ENCODE data around the gene KDELR3. TPM values are rescaled to one million over a fixed set of nuclear protein-coding genes. Genes with fewer than 3 reads are reported as not detected.
A peak's percentile ranks its signal among the peaks of the same experiment; 100 is the strongest.

KDELR3 gene
- total and polyA plus RNA-seq, 2 donors (not counting 3 experiments of a cell fraction or from before 2014, with no cell fraction given): 28.6 to 61.3 TPM

DNA sequence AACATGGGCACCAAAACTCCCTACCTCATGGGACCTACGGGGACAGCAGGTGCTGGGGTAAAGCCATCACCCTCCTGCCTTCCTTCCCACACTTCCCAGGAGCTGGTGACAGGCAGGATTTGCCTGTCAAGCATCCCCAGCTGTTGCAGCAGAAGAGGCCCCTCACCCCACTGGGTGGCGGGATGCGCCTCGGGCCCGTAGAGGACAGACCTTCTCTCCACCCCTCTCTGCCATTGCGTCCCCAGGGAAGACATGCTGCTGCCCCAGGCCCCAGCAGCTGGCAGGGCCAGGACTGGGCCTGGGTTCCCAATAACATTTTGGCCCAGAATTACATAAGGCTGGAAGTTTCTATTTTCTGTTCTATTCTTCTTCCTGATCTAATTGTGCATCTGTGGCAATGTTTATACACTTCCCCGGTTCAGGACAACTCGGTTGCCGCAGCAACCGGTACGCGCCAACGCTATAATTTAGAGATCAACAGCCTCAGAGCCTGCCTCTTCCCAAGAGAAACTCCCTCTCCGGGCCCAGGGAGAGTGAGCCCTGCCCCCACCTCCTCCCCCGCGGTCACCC, 38.3 kb upstream of the KDELR3 start:
- Histone ChIP-seq H4K20me1 (replicated peaks; ENCODE audit: control insufficient read depth, extremely low read depth, insufficient read depth, low read length) (no peaks in the 10 kb centered on the region), H3K27ac (ENCODE audit: insufficient read depth, low read depth, low read length) (no peak overlapping the region), H3K4me1 (ENCODE audit: control insufficient read depth, extremely low read depth, insufficient read depth, low read length) (no peaks in the 10 kb centered on the region), H3K9me3 (replicated peaks; ENCODE audit: control insufficient read depth, insufficient read depth, low read length) (no peaks in the 10 kb centered on the region), H3K9me1 (replicated peaks; ENCODE audit: control insufficient read depth, extremely low read depth, insufficient read depth, low read length) (no peaks in the 10 kb centered on the region), H3K36me3 (ENCODE audit: control insufficient read depth in 2 of 2, extremely low read depth in 1 of 2, insufficient read depth in 2 of 2, low read length in 2 of 2) (no peaks in the 10 kb centered on the region), H3K9ac (replicated peaks; ENCODE audit: extremely low read depth, insufficient read depth, low read length) (no peak overlapping the region), H3K4me2 (ENCODE audit: insufficient read depth, low read length) (no peak overlapping the region), H2AFZ (ENCODE audit: low read depth, low read length) (no peak overlapping the region), H3K27me3 (ENCODE audit: control insufficient read depth in 2 of 2, insufficient read depth in 2 of 2, low read length in 2 of 2) (no peaks in the 10 kb centered on the region), H3K79me2 (ENCODE audit: control insufficient read depth, insufficient read depth, low read length) (no peaks in the 10 kb centered on the region), H3K4me3 (replicated peaks in 1 of 3; ENCODE audit: insufficient read depth in 1 of 3, low read depth in 1 of 3, low read length in 3 of 3) (no peak overlapping the region)
- dilution Hi-C loops (cut with MboI; ENCODE audit: extremely low pct_ligation_motif_present, low sequenced_read_pairs) (no loop called here), intact Hi-C loops (cut with micrococcal nuclease) (no loop called here)
- no peak for TF ChIP-seq POLR2A (IDR thresholded peaks at IDR 0.05; ENCODE audit: low read depth, low read length)
- TF ChIP-seq MAX (IDR thresholded peaks at IDR 0.05; ENCODE audit: insufficient read depth, insufficient read length): no peak
- TF ChIP-seq GATA2 (IDR thresholded peaks at IDR 0.05; ENCODE audit: insufficient read depth, insufficient read length, low read depth, low read length): no peak
- TF ChIP-seq POLR2AphosphoS5 (IDR thresholded peaks at IDR 0.05; ENCODE audit: insufficient read depth, low read depth, low read length): no peak
- TF ChIP-seq EZH2 (IDR thresholded peaks at IDR 0.05; ENCODE audit: borderline replicate concordance, low read depth, low read length, severe bottlenecking): no peak
- no peak for TF ChIP-seq JUN (IDR thresholded peaks at IDR 0.05; ENCODE audit: borderline replicate concordance, insufficient read depth, insufficient read length, low read depth)
- no peak for TF ChIP-seq FOS (IDR thresholded peaks at IDR 0.05; ENCODE audit: borderline replicate concordance, insufficient read depth, low read length)
- no peak for TF ChIP-seq MYC (IDR thresholded peaks at IDR 0.05; ENCODE audit: low read depth, low read length)
- TF ChIP-seq, protein P1, sequence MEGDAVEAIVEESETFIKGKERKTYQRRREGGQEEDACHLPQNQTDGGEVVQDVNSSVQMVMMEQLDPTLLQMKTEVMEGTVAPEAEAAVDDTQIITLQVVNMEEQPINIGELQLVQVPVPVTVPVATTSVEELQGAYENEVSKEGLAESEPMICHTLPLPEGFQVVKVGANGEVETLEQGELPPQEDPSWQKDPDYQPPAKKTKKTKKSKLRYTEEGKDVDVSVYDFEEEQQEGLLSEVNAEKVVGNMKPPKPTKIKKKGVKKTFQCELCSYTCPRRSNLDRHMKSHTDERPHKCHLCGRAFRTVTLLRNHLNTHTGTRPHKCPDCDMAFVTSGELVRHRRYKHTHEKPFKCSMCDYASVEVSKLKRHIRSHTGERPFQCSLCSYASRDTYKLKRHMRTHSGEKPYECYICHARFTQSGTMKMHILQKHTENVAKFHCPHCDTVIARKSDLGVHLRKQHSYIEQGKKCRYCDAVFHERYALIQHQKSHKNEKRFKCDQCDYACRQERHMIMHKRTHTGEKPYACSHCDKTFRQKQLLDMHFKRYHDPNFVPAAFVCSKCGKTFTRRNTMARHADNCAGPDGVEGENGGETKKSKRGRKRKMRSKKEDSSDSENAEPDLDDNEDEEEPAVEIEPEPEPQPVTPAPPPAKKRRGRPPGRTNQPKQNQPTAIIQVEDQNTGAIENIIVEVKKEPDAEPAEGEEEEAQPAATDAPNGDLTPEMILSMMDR (IDR thresholded peaks at IDR 0.05; ENCODE audit: extremely low read depth in 1 of 2, insufficient read depth in 1 of 2, low read depth in 1 of 2, low read length in 2 of 2): no peak
- ChIA-PET CTCF (interaction anchor here (1.4 to 1.7 kb wide), 2 partner anchors 13 kb away, joined by 3 to 8 read pairs; no protein-coding TSS in a partner anchor), POLR2A (no interaction called here)
- peak; percentile 16 for DNase-seq (ENCODE audit: low read depth, low spot score)
- FAIRE-seq: no peak
- BruUV-seq (replicated peaks): no TSS peak

All from endothelial cell of umbilical vein (primary cell).